GM20000 (cell line): ENCODE data around the gene PNPLA4.

Source experiments
- DNase-seq: peaks from one replicate; pipeline ENCODE4 v3.0.0; 2012; ENCODE audit warnings: low spot score
- CTCF ChIP-seq: IDR thresholded peaks from 2 replicates; pipeline ENCODE4 v1.5.1; 2012; ENCODE audit warnings: mild to moderate bottlenecking, control low read depth; ENCODE audit errors: extremely low read depth, missing control alignments

PNPLA4 gene

GRCh38 chrX:7872042-7872441 lies 55.2 kb downstream of the PNPLA4 start:
- DNase-seq = no peak
- no peak for TF ChIP-seq CTCF

- no peak for TF ChIP-seq CTCF
Measured at GRCh38 chrX:7852166-7852565, 75.0 kb downstream of the PNPLA4 start.

More at GRCh38 chrX:7852166-7852565, 75.0 kb downstream of the PNPLA4 start:
- no peak for DNase-seq
